A549 treated with GW870086 at 1 μM for 4 hours (cell line): ENCODE measurements around the gene TRMT10C. TPM values are rescaled to one million over a fixed set of nuclear protein-coding genes. Genes with fewer than 3 reads are reported as not detected.

Source experiments
- total RNA-seq: library from RNA; stranded (reverse); fragments of 200-300 nt; extraction: Qiagen RNA extraction; gene quantifications from 5 replicates; pipeline ENCODE4 v1.2.3, GENCODE V29; 2022; ENCODE audit warnings: low read depth

The TRMT10C gene
- 31.4 to 37.9 TPM (median 36.2 TPM) in 5 replicates for total RNA-seq

DNA sequence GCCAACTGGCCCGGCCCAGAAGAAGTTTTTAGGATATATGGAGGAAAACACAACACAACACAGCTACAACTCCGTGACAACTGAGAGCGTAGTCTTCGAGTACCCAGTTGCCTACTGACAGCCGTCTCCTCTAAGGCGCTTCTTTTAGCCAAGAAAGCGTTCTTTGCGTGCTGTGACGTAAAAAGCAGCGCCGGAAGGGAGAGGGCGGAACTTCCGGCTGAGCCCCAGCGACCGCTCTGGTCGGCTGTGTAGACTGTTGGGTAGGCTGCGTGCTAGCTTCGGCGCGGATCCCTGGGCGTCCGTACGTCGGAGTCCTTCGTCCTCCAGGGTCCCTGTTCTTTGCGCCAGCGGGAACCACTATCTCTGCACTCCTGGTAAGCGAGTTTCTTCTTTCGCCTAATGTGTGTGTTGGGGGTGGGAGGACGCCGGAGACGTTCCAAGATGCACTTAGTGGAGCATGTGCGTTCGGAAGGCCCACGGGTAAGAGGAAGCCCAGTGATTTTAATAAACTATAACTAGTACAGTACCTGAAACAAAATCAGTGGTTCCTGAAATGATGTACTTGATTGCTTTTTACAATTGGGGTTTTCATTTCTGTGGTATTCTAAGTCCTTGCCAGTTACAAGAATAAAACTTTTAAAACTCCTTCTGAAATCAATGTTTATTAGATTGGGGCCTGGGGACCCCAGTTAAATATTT, at the start of gene TRMT10C:
Gene TRMT10C (plus strand): TSS at position 239 of the 699 bp plus-strand sequence. CDS start 2,914 bp downstream, outside the sequence.

DNA sequence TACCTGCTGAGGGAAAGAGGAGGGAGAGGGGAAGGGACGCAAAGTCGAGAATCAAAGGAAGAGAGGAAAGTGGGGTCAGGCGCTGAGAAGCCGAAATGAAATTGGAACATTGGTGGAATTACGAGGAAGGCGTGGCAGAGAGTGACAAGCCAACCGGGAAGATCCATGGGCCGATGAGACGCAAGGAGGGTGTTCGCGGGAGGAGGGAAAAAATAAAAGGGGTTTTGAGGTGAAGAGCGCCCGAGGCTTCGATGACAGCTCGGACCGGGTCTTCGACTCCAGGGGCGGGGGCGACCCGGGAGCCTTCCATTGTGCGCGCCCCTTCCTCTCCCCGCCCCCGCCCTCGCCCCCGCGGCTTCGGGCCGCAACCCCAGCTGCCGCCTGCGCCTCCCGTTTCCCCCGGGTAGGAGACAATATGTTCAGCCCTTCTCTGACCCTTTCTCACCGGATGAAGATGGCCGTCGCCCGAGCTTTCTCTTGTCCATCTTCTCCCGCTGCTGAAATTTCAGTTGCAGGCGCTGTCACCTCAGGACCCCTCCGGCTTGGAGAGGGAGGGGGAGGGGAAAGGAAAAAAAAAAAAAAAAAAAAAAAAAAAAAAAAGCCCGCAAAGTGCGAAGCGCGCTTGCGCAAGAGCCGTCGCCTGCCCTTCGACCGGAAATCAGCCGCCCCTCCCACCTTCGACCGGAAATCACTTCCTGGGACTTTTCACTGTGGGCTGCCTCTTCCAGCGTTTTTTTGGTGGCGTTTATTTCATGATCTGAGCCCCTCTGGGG, 48.8 kb upstream of the TRMT10C start, which contains the start of gene SENP7:
Gene SENP7 (minus strand): TSS at position 567 of the 773 bp plus-strand sequence. CDS start 82 bp downstream, at position 485.

DNA sequence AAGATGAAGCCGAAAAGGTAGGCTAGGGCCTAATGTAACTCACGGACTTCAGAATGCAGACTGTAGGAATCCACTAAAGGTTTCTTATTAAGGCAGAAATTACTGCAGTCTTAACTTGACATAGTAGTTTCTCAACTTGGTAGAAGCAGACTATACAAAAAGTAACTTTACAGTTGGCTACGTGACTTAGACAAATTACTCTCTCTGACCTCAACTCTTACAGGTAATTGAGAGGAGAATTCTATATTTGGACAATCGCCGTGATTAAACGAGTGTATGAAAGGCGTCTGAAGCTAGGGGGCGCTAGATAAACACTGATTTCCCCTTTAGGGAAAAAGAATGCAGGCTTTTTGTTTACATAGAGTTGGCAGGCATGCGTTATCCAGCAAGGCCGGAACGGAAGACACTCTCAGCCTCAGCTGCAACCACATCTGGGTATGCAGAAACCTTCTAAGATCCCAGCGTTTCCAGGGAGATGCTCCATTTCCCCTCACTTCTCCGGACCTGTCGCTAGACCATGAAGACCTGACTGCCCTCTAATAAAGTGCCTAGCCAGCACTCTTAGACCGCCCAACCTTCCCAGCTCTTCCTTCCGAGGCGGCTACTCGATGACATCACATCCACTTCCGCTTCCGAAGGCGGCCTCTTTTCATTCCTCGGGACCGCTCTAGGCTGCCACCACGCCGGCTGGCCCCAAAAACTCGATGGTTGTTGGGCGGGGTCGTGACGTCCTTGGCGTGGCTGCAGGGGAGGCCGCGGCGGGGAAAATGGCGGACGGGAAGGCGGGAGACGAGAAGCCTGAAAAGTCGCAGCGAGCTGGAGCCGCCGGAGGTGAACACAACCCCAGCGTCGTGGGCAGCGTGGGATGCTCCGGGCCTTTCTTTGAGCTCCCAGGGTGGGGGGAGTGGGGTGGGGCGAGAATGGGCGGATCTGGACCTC, 12.1 kb downstream of the TRMT10C start, which contains the start of gene PCNP:
Gene PCNP (plus strand): TSS at position 732 of the 939 bp plus-strand sequence. CDS start 36 bp downstream, at position 768.

Other genes with a start within 250 kb of the TRMT10C start
- not detected in 5 replicates for gene IMPG2, start 241.3 kb upstream of the TRMT10C start, total RNA-seq
- gene SENP7, start 48.7 kb upstream of the TRMT10C start, total RNA-seq, result 1.2 to 2.5 TPM (median 1.9 TPM) in 5 replicates
- 99.4 to 121 TPM (median 106 TPM) in 5 replicates for gene PCNP, start 12.3 kb downstream of the TRMT10C start, total RNA-seq
- 8.5 to 11.9 TPM (median 10.0 TPM) in 5 replicates for gene ZBTB11, start 115.3 kb downstream of the TRMT10C start, total RNA-seq
- 1,612 to 2,181 TPM (median 1,667 TPM) in 5 replicates for gene RPL24, start 124.8 kb downstream of the TRMT10C start, total RNA-seq
- 3.1 to 5.8 TPM (median 5.4 TPM) in 5 replicates for gene CEP97, start 162.7 kb downstream of the TRMT10C start, total RNA-seq
- 19.8 to 27.1 TPM (median 21.9 TPM) in 5 replicates for gene NXPE3, start 217.3 kb downstream of the TRMT10C start, total RNA-seq